ENCODE results near the gene PTER. TPM values are rescaled to one million over a fixed set of nuclear protein-coding genes. Genes with fewer than 3 reads are reported as not detected.

The PTER gene
- total RNA-seq, result 10 to 100 TPM in 1 of 2 donors, 1 to 10 TPM in 1; 7.3 to 16.3 TPM
- long read RNA-seq, partial matches to known transcripts, result 2 of 8 reads
- long read RNA-seq, other reads (novel, unspliced or antisense), result 6 of 8 reads

- ATAC-seq (peak; percentile 100), DNase-seq (peak; percentile 99)
- intact Hi-C loops (cut with DNase I), result no loop called here
Observed at GRCh38 chr10:16436758-16437539, at the start of gene PTER. Gene PTER (plus strand): TSS chr10:16437010. CDS start chr10:16484385, 47,375 bp downstream.

GRCh38 chr10:16392531-16393069, 44.2 kb upstream of the PTER start:
- DNase-seq, result no peak
- intact Hi-C loops (cut with DNase I), result no loop called here
- no peak for ATAC-seq

- no peak for DNase-seq
- intact Hi-C loops (cut with DNase I), result no loop called here
- ATAC-seq, result no peak
Observed at GRCh38 chr10:16393271-16393858, 43.4 kb upstream of the PTER start.

GRCh38 chr10:16401416-16401815, 35.4 kb upstream of the PTER start:
- ATAC-seq (no peak), DNase-seq (no peak)
- intact Hi-C loops (cut with DNase I), result no loop called here

- intact Hi-C loops (cut with DNase I), result no loop called here
- ATAC-seq (no peak), DNase-seq (no peak)
Observed at GRCh38 chr10:16408379-16408778, 28.4 kb upstream of the PTER start.

- intact Hi-C loops (cut with DNase I), result no loop called here
- DNase-seq (no peak), ATAC-seq (no peak)
Observed at GRCh38 chr10:16417341-16417740, 19.5 kb upstream of the PTER start.

- intact Hi-C loops (cut with DNase I), result no loop called here
- ATAC-seq (no peak), DNase-seq (no peak)
Observed at GRCh38 chr10:16423599-16423998, 13.2 kb upstream of the PTER start.

GRCh38 chr10:16425449-16425848, 11.4 kb upstream of the PTER start:
- no peak for DNase-seq
- no peak for ATAC-seq
- intact Hi-C loops (cut with DNase I), result no loop called here

- intact Hi-C loops (cut with DNase I), result no loop called here
- no peak for ATAC-seq
- DNase-seq, result no peak
Observed at GRCh38 chr10:16429539-16429938, 7.3 kb upstream of the PTER start.

- intact Hi-C loops (cut with DNase I), result no loop called here
- peak; percentile 2 to 29 for ATAC-seq
- DNase-seq, result no peak
Observed at GRCh38 chr10:16436367-16436757, 448 bp upstream of the PTER start.

GRCh38 chr10:16437540-16437894, 707 bp downstream of the PTER start:
- intact Hi-C loops (cut with DNase I), result no loop called here
- ATAC-seq, result no peak
- DNase-seq, result no peak

- DNase-seq (no peak), ATAC-seq (no peak)
- intact Hi-C loops (cut with DNase I), result no loop called here
Observed at GRCh38 chr10:16439295-16439694, 2.5 kb downstream of the PTER start.

- no peak for DNase-seq
- no peak for ATAC-seq
- intact Hi-C loops (cut with DNase I), result no loop called here
Observed at GRCh38 chr10:16440396-16441133, 3.8 kb downstream of the PTER start.

GRCh38 chr10:16441173-16441840, 4.5 kb downstream of the PTER start:
- ATAC-seq (no peak), DNase-seq (no peak)
- intact Hi-C loops (cut with DNase I), result no loop called here

GRCh38 chr10:16442914-16443313, 6.1 kb downstream of the PTER start:
- intact Hi-C loops (cut with DNase I), result no loop called here
- DNase-seq (no peak), ATAC-seq (no peak)

- intact Hi-C loops (cut with DNase I), result no loop called here
- DNase-seq (no peak), ATAC-seq (peak; percentile 66 to 67)
Observed at GRCh38 chr10:16445770-16446469, 9.1 kb downstream of the PTER start.

- DNase-seq (no peak), ATAC-seq (no peak)
- intact Hi-C loops (cut with DNase I), result no loop called here
Observed at GRCh38 chr10:16449454-16449853, 12.6 kb downstream of the PTER start.

GRCh38 chr10:16458166-16458955, 21.6 kb downstream of the PTER start:
- intact Hi-C loops (cut with DNase I), result no loop called here
- ATAC-seq (no peak), DNase-seq (no peak)
